Measurements from ENCODE around the gene PLIN3.
"Not testable (repeated sequence)": the region's sequence is repeated elsewhere in the genome, so short reads cannot be mapped to it uniquely, and the experiment has no call there.

Gene PLIN3

DNA sequence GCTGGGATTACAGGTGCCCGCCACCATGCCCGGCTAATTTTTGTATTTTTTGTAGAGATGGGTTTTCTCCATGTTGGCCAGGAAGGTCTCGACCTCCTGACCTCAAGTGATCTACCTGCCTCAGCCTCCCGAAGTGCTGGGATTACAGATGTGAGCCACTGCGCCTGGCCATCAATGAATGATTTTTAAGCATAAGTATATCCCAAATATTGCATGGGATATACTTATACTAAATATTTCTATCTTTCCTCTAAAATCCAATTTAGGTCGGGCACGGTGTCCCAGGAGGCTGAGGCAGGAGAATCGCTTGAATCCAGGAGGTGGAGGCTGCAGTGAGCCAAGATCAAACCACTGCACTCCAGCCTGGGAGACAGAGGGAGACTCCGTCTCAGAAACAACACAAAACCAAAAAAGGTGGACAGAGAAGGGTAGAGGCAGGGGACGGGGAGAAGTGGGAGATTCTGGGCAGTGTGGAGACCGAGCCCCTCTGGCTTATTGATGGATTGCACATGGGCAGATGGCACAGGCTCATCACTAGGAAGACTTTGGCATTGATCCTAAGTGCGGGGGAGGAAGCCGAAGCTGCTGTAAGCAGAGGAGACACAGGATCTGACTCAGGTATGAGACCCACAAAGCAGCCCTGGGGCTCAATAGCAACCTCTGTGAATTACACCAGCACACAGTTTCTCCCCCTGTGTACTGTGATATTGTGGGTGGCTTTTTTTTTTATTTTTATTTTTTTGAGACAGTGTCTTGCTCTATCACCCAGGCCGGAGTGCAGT, 21.8 kb upstream of the PLIN3 start:
- TF ChIP-seq, protein P1, sequence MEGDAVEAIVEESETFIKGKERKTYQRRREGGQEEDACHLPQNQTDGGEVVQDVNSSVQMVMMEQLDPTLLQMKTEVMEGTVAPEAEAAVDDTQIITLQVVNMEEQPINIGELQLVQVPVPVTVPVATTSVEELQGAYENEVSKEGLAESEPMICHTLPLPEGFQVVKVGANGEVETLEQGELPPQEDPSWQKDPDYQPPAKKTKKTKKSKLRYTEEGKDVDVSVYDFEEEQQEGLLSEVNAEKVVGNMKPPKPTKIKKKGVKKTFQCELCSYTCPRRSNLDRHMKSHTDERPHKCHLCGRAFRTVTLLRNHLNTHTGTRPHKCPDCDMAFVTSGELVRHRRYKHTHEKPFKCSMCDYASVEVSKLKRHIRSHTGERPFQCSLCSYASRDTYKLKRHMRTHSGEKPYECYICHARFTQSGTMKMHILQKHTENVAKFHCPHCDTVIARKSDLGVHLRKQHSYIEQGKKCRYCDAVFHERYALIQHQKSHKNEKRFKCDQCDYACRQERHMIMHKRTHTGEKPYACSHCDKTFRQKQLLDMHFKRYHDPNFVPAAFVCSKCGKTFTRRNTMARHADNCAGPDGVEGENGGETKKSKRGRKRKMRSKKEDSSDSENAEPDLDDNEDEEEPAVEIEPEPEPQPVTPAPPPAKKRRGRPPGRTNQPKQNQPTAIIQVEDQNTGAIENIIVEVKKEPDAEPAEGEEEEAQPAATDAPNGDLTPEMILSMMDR (IDR thresholded peaks at IDR 0.05; ENCODE audit: control insufficient read depth, insufficient read depth, low read depth, low read length, missing control alignments), result no peak
- H3K4me3 ChIP-seq (ENCODE audit: control insufficient read depth, low read depth, low read length), result no peak overlapping the region
- no peak for DNase-seq (ENCODE audit: low read depth)

DNA sequence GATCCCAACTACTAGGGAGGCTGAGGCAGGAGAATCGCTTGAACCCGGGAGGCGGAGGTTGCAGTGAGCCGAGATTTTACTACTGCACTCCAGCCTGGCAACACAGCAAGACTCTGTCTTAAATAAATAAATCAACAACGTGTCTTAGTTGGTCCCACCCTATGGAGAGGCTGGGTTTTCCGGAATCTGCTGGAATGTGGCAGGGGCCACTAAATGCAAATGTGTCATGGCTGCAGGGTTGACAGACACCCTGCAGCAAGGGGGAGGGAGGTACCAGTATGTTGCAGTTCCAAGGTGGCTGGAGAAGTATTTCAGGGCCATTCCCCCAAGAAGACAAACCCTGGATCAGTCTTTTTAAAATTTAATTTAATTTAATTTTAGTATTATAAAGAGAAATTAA, 20.3 kb upstream of the PLIN3 start:
- not testable (repeated sequence) for H3K4me3 ChIP-seq (ENCODE audit: control insufficient read depth, low read depth, low read length); DNase-seq (ENCODE audit: low read depth)

DNA sequence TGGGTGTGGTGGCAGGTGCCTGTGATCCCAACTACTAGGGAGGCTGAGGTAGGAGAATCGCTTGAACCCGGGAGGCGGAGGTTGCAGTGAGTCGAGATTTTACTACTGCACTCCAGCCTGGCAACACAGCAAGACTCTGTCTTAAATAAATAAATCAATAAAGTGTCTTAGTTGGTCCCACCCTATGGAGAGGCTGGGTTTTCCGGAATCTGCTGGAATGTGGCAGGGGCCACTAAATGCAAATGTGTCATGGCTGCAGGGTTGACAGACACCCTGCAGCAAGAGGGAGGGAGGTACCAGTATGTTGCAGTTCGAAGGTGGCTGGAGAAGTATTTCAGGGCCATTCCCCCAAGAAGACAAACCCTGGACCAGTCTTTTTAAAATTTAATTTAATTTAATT, 17.5 kb upstream of the PLIN3 start:
- DNase-seq (ENCODE audit: low read depth), result not testable (repeated sequence)

DNA sequence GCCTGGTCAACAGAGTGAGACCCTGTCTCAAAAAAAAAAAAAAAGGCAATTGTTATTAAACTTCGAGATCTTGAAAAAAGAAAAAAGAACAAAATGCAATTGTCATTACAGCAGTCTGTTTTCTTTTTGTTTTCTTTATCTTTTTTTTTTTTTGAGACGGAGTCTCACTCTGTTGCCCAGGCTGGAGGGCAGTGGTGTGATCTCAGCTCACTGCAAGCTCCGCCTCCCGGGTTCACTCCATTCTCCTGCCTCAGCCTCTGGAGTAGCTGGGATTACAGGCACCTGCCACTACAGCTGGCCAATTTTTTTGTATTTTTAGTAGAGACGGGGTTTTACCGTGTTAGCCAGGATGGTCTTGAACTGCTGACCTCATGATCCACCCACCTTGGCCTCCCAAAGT, 15.4 kb upstream of the PLIN3 start:
- DNase-seq (ENCODE audit: low read depth); H3K4me3 ChIP-seq (ENCODE audit: control insufficient read depth, low read depth, low read length): not testable (repeated sequence)

More for the DNA sequence above, 17.5 kb upstream of the PLIN3 start:
- not testable (repeated sequence) for H3K4me3 ChIP-seq (ENCODE audit: control insufficient read depth, low read depth, low read length)

DNA sequence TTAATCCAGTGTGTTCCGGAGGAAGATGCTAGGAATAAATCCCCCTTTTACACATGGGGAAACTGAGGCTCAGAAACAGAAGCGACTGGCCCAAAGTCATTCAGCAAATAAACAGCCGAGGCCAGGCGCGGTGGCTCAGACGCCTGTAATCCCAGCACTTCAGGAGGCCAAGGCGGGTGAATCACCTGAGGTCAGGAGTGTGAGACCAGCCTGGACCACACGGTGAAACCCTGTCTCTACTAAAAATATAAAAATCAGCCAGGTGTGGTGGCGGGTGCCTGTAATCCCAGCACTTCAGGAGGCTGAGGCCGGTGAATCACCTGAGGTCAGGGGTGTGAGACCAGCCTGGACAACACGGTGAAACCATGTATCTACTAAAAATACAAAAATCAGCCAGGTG, 11.6 kb upstream of the PLIN3 start:
- TF ChIP-seq, protein P1 (IDR thresholded peaks at IDR 0.05; ENCODE audit: control insufficient read depth, insufficient read depth, low read depth, low read length, missing control alignments), result no peak
- DNase-seq (ENCODE audit: low read depth), result no peak
- no peak overlapping the region for H3K4me3 ChIP-seq (ENCODE audit: control insufficient read depth, low read depth, low read length)

DNA sequence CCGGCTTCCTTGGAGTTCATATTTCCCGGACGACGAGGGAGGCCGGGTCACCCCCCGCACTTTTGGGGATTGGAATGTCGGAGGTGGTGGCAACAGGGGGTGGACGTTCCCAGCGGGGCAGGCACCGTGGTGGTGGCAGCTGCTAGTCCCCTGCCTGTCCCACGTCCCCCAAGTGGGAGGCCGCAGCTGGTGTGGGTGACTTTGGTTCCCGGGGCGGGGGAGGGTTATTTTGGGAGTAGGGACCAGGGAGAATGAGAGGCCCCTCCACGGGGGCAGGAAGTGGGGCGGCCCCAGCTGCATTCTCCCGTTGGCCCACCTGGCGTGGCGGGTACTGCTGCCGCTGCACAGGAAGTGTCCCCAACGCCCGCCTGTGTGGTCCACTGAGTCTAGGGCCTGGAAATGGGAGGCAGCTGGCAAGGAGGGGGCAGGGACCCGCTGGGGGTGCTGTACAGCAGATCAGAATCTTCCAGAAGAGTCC, 11.1 kb upstream of the PLIN3 start:
- no peak for DNase-seq (ENCODE audit: low read depth)
- no peak overlapping the region for H3K4me3 ChIP-seq (ENCODE audit: control insufficient read depth, low read depth, low read length)
- TF ChIP-seq, protein P1 (IDR thresholded peaks at IDR 0.05; ENCODE audit: control insufficient read depth, insufficient read depth, low read depth, low read length, missing control alignments), result no peak

DNA sequence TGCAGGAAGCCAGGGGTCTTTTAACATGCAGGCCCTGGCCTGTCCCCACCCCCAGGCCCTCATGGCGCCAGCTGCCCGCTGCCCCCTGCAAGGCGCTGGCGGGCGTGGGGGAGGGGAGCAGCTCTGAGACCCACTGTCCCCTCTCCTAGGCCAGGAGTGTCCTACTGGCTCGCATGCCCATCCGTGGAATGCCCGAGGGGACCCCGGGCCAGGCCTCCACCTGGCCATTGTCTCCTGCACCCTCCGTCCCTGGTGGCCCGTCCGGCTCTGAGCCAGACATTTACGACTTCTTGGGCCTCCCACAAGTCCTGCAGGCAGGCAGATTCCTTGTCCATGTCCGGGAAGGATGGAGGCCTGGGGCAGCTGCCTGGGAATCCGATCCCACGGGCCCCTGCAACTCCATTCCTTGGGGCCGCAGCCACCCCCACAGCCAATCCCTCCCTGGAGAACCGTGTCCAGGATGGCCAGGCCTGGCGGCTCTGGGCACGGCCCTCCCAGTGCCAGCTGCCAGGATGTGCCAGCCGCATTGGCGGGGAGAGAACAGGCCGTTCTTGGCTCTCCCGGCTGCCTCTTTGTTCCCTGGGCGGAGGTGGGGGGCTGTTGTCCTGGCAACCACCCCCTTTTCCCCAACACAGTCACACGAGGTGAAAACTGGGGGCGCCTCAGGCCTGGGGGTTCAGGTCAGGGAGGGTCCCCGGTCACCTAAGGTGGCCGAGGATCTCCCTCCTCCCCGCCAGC, 10.5 kb upstream of the PLIN3 start:
- no peak for DNase-seq (ENCODE audit: low read depth)
- no peak overlapping the region for H3K4me3 ChIP-seq (ENCODE audit: control insufficient read depth, low read depth, low read length)
- TF ChIP-seq, protein P1 (IDR thresholded peaks at IDR 0.05; ENCODE audit: control insufficient read depth, insufficient read depth, low read depth, low read length, missing control alignments), result no peak

DNA sequence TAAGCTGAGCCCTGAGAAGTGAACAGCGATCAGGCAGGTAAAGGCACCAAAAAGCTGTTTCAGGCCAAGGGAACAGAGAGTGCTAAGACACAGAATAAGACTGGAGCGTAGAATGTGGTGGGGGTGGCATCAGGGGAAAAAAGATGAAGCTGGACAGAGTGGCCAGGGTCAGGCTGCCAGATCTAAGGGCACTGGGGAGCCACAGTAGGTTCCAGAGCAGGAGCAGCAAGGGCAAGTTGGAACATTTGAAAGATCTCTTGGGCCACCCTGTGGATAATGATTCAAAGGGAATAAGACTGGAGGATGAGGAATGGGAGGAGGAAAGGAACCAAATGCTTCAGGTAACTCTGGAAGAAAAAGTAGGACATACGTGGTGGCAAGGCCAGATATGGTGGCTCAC, 6.5 kb upstream of the PLIN3 start:
- no peak overlapping the region for H3K4me3 ChIP-seq (ENCODE audit: control insufficient read depth, low read depth, low read length)
- no peak for DNase-seq (ENCODE audit: low read depth)
- TF ChIP-seq, protein P1 (IDR thresholded peaks at IDR 0.05; ENCODE audit: control insufficient read depth, insufficient read depth, low read depth, low read length, missing control alignments), result no peak
